Measurements from ENCODE around the gene APC2. TPM values are rescaled to one million over a fixed set of nuclear protein-coding genes. Genes with fewer than 3 reads are reported as not detected.

APC2 gene
- total and polyA plus RNA-seq, 7 donors, result under 0.01 to 2.0 (median 1.1) TPM; not detected in 2

GRCh38 chr19:1491849-1492170 is 41.9 kb downstream of the APC2 start:
- no peaks in the 10 kb centered on the region for H3K36me3 ChIP-seq
- H3K27me3 ChIP-seq, result peaks cover 6 to 33% (median 20%) of the 10 kb centered on the region in 3 donors
- no peak overlapping the region for H3K4me3 ChIP-seq
- peaks cover 0 to 21% (median 15%) of the 10 kb centered on the region in 4 donors for H3K4me1 ChIP-seq
- DNase-seq, result peak; percentile 64
- intact Hi-C loops (cut with DNase I), result no loop called here
- no peak for TF ChIP-seq POLR2A (IDR thresholded peaks at IDR 0.05)
- no peak for TF ChIP-seq EP300 (IDR thresholded peaks at IDR 0.05)
- TF ChIP-seq, protein P1, sequence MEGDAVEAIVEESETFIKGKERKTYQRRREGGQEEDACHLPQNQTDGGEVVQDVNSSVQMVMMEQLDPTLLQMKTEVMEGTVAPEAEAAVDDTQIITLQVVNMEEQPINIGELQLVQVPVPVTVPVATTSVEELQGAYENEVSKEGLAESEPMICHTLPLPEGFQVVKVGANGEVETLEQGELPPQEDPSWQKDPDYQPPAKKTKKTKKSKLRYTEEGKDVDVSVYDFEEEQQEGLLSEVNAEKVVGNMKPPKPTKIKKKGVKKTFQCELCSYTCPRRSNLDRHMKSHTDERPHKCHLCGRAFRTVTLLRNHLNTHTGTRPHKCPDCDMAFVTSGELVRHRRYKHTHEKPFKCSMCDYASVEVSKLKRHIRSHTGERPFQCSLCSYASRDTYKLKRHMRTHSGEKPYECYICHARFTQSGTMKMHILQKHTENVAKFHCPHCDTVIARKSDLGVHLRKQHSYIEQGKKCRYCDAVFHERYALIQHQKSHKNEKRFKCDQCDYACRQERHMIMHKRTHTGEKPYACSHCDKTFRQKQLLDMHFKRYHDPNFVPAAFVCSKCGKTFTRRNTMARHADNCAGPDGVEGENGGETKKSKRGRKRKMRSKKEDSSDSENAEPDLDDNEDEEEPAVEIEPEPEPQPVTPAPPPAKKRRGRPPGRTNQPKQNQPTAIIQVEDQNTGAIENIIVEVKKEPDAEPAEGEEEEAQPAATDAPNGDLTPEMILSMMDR (IDR thresholded peaks at IDR 0.05), result no peak
- no peak for TF ChIP-seq POLR2AphosphoS5 (IDR thresholded peaks at IDR 0.05)
- 41 to 59% methylated on average over 12 of the region's 12 CpGs for WGBS, 2 donors
- H3K9me3 ChIP-seq, result no peaks in the 10 kb centered on the region
- no peak overlapping the region for H3K27ac ChIP-seq

DNA sequence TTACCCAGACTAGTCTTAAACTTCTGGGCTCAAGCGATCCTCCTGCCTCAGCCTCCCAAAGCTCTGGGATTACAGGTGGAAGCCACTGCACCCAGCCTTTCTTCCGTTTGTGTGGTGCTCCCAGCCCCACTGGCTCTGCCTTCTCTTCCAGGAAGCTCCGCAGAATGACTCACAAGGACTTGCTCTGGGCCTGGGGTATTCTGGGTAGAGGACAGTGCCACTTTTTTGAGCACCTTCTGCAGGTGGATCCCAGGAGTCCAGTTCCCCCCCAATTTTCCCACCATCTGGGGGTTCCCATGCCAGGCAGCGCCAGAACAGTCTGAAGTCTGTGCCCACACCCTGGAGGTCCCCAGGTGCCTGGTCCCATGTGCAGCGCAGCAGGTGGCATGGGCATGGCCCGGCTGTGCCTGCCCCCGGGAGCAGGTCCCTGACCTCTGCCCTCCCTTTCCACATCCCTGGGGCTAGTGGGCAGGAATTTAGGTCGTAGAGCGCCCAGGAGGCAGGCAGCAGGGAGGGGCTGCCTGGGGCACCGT is 42.6 kb downstream of the APC2 start:
- Histone ChIP-seq H3K4me1 (peaks cover 0 to 21% (median 15%) of the 10 kb centered on the region in 4 donors), H3K9me3 (no peaks in the 10 kb centered on the region), H3K4me3 (no peak overlapping the region), H3K27me3 (peaks cover 6 to 40% (median 27%) of the 10 kb centered on the region in 3 donors), H3K36me3 (no peaks in the 10 kb centered on the region), H3K27ac (no peak overlapping the region)
- DNase-seq, result peak; percentile 64
- intact Hi-C loops (cut with DNase I), result no loop called here
- WGBS, 2 donors, result 50 to 77% methylated on average over 10 of the region's 10 CpGs
- TF ChIP-seq, protein P1 (IDR thresholded peaks at IDR 0.05), result no peak
- TF ChIP-seq POLR2A (IDR thresholded peaks at IDR 0.05) (no peak), POLR2AphosphoS5 (IDR thresholded peaks at IDR 0.05) (no peak), EP300 (IDR thresholded peaks at IDR 0.05) (no peak)

DNA sequence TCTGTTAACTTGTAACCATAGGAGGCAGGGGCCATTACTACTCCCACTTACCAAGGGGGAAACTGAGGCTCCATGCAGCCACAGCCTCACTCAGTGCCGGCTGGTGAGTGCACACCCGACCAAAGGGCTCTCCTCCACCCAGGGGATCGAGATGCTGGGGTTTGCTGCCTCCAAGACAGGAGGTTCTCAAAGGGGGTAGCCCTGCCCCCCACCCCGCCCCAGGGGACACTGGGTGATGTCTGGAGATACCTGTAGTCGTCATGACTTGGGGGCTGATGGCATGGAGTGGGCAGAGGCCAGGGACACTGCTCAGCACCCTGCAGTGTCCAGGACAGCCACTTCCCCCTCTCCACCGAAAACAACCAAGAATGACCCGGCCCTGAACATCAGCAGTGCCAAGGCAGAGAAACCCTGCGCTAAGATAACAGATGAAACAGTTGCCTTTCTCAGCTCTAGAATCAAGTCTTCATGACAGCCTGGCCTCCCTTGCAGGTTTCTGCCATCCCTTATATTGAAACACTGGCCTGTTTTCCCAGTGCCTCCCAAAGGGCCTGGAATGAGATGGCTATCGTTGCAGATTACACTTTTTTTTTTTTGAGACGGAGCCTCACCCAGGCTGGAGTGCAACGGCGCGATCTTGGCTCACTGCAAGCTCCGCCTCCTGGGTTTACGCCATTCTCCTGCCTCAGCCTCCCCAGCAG is 44.3 kb downstream of the APC2 start:
- no peaks in the 10 kb centered on the region for H3K9me3 ChIP-seq
- intact Hi-C loops (cut with DNase I), result no loop called here
- H3K27me3 ChIP-seq, result peaks cover 6 to 47% (median 34%) of the 10 kb centered on the region in 3 donors
- no peaks in the 10 kb centered on the region for H3K36me3 ChIP-seq
- TF ChIP-seq POLR2AphosphoS5 (IDR thresholded peaks at IDR 0.05) (no peak), EP300 (IDR thresholded peaks at IDR 0.05) (no peak), POLR2A (IDR thresholded peaks at IDR 0.05) (no peak)
- TF ChIP-seq, protein P1 (IDR thresholded peaks at IDR 0.05), result no peak
- 40 to 65% methylated on average over 15 of the region's 15 CpGs for WGBS, 2 donors
- no peak for DNase-seq
- H3K4me1 ChIP-seq, result peaks cover 0 to 20% (median 15%) of the 10 kb centered on the region in 4 donors
- H3K4me3 ChIP-seq, result no peak overlapping the region
- H3K27ac ChIP-seq, result no peak overlapping the region

DNA sequence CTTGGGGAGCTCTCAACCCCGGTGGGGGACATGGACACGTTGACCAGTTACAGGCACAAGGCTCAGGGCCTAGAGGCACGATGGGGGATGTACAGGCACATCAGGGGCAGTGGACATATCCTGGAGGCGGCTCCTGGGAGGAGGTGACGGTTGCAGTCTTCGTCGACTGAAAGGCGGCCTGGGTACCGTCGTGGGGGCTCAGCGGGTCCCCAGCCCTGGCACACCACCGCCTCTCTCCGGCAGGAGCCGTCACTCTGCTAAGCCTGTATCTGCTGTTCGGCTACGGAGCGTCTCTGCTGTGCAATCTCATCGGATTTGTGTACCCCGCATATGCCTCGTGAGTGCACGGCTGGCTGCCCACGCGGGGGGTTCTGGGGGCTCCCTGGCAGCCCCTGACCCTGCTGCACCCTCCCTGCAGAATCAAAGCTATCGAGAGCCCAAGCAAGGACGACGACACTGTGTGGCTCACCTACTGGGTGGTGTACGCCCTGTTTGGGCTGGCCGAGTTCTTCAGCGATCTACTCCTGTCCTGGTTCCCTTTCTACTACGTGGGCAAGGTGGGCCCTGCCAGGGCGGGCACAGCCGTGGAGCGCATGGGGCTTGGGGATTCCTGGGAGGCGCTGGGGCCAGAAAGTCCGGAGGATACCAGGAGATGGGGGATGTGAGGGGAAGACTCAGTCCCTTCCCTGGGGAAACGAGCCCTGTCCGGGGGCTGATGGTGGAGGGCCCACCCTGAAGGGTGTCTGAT is 45.3 kb downstream of the APC2 start:
- H3K36me3 ChIP-seq, result no peaks in the 10 kb centered on the region
- TF ChIP-seq EP300 (IDR thresholded peaks at IDR 0.05), result no peak
- TF ChIP-seq, protein P1 (IDR thresholded peaks at IDR 0.05), result no peak
- TF ChIP-seq POLR2AphosphoS5 (IDR thresholded peaks at IDR 0.05), result no peak
- no peak for TF ChIP-seq POLR2A (IDR thresholded peaks at IDR 0.05)
- H3K4me1 ChIP-seq, result peaks cover 0 to 11% (median 8%) of the 10 kb centered on the region in 4 donors
- H3K27ac ChIP-seq, result no peak overlapping the region
- DNase-seq, result no peak
- H3K4me3 ChIP-seq, result no peak overlapping the region
- intact Hi-C loops (cut with DNase I), result no loop called here
- no peaks in the 10 kb centered on the region for H3K9me3 ChIP-seq
- WGBS, 2 donors, result 90 to 91% methylated on average over 37 of the region's 37 CpGs
- H3K27me3 ChIP-seq, result peaks cover 6 to 47% (median 34%) of the 10 kb centered on the region in 3 donors

Data from sigmoid colon (tissue), 7 donors.